Myocyte (in vitro differentiated cells): ENCODE results near the gene DESI1. TPM values are rescaled to one million over a fixed set of nuclear protein-coding genes. Genes with fewer than 3 reads are reported as not detected.
"Not testable (repeated sequence)": the region's sequence is repeated elsewhere in the genome, so short reads cannot be mapped to it uniquely, and the experiment has no call there.

Source experiments
- DNase-seq: peaks from one replicate; pipeline ENCODE4 v3.0.0-alpha.2; 2012; ENCODE audit warnings: low read depth
- polyA plus RNA-seq: library from polyadenylated mRNA; unstranded; fragments of >200 nt; gene quantifications from one replicate; pipeline ENCODE4 v1.2.1, GENCODE V29; 2012; ENCODE audit warnings: missing spikeins
- total RNA-seq: library from RNA; depleted of rRNA; stranded (reverse); fragments of >200 nt; gene quantifications from 2 replicates; pipeline ENCODE4 v1.2.3, GENCODE V29; 2014

The DESI1 gene
- 20.2 and 22.4 TPM in 2 replicates for total RNA-seq
- polyA plus RNA-seq: 25.8 TPM

- DNase-seq: no peak
Observed at GRCh38 chr22:41620589-41621098, at the start of gene DESI1. DESI1 (minus strand) TSS chr22:41621043; CDS start chr22:41620839, 204 bp downstream.

- no peak for DNase-seq
Observed at GRCh38 chr22:41668971-41669911, 48.4 kb upstream of the DESI1 start.

DNA sequence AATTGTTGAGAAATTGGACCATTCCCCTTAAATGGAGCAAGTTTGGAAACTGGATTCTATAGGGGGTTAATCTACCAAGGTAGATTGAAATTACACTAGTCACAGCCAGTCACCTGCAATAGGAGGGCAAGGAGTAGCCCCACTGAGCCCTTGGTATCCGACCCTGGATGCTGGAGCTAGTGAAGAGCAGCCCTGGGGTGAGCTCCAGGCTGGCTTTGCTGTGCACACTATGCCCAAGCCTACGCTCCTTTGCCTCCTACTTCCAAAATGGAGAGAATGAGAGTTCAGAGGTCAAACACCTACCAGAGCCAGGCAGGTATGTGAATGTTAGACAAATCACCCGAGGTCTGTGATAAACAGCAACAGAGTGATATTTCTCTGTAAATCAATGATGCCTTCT is 44.1 kb upstream of the DESI1 start:
- no peak for DNase-seq

DNA sequence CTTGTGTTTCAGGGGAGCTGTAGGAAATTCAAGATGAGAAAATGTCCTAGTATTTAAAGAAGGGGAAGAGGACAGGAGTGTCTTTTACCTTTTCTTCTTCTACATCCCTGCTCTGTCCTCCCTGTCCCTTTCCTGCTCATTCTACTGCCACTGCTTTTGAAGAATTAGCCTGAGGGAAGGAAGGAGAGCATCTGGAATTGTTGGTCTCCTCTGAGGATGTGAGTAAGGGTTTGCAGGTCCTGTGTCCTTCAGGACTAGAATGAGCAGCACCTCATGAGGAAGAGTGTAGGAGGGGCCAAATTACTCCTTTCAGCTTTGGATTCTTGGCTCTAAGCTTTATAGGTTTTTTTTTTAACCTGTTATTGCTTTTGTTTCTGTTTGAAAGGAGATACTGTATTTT is 43.6 kb upstream of the DESI1 start:
- DNase-seq: no peak

GRCh38 chr22:41663594-41663993 is 42.8 kb upstream of the DESI1 start:
- not testable (repeated sequence) for DNase-seq

DNA sequence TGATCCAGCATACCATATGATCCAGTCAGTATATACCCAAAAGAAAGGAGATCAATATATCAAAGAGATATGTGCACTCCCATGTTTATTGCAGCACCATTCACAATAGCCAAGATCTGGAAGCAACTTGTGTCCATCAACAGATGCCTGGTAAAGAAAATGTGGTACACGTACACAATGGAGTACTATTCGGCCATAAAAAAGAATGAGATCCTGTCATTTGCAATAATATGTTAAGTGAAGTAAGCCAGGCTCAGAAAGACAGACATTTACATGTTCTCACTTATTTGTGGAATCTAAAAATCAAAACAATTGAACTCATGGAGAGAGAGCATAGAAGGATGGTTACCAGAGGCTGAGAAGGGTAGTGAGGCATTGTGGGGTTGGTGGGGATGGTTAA is 40.9 kb upstream of the DESI1 start:
- no peak for DNase-seq

DNA sequence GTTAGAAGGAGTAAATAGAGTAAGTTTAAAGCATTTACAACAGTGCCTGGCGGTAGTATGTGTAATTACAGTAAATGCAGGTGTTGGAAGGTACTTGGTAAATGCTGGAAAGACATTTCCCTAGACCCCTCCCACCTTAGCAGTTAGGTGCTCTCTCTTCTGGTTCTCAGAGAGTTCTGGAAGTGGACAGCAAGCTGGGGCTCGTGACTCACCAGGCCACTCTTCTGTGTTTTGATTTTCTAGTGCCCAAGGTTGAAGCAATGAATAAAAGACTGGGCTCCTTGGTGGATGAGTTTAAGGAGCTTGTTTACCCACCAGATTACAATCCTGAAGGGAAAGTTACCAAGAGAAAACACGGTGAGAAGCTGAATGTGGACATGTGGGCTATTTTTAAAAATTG is 40.2 kb upstream of the DESI1 start:
- no peak for DNase-seq

DNA sequence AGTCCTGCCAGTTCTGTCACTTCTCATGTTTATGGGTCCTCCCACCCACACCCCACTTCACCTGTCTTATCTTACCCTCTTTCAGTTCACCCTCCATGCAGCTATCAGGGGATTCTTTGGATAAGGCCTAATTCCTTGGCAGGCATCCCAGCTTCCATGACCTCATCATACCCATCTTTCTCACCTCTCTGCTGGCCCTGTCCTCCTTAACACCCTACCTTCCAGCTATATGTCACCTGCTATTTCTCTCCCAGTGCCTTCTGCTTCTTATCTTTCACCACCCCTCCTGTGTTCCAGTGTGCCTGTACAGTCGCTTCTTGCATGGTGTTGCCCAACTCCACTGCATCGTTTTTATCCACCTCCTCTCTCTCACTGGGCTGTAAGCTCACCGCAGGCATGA is 39.6 kb upstream of the DESI1 start:
- DNase-seq: no peak

GRCh38 chr22:41659941-41660340 is 39.1 kb upstream of the DESI1 start:
- no peak for DNase-seq

- DNase-seq: no peak
Observed at GRCh38 chr22:41658869-41659268, 38.0 kb upstream of the DESI1 start.

DNA sequence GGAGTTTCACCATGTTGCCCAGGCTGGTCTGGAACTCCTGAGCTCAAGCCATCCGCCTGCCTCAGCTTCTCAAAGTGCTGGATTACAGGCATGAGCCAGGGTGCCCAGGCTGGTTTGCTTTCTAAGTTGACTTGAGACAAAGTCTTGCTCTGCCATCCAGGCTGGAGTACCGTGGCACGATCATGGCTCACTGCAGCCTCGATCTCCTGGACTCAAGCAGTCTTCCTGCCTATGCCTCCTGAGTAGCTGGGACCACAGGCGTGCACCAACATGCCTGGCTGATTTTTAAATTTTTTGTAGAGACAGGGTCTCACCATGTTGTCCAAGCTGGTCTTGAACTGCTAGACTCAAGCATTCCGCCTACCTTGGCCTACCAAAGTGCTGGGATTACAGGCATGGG is 36.9 kb upstream of the DESI1 start:
- DNase-seq: no peak

DNA sequence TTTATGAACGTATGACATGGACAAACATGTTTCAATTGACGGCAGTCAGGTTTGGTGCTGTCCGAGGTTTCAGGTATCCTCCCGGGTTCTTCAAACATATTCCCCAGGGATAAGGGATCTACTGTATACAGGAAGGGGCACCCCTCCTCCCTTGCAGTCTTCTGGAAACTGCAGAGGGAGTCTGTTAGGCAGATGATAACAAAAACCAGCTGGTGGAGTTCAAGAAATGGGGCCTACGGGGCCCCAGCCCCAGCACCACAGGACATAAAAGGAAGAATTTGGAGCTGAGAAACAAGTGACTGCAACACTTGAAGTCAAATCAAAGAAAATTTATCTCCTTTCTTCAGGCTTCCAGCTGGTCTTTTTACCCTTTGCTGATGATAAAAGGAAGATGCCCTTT is 35.7 kb upstream of the DESI1 start:
- no peak for DNase-seq

GRCh38 chr22:41654322-41654721 is 33.5 kb upstream of the DESI1 start:
- no peak for DNase-seq

DNA sequence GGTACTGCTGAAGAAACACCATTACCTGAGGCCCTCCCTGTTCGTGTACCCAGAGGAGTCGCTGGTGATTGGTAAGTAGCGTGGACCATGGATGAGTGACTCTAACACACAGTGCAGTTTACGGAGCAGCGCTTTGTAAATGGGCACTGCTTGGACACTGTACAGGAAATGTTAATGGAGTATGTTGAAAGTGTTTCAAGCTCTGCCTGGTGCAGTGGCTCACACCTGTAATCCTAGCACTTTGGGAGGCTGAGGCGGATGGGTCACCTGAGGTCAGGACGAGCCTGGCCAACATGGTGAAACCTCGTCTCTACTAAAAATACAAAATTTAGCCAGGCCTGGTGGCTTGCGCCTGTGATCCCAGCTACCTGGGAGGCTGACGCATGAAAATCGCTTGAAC is 30.0 kb upstream of the DESI1 start:
- no peak for DNase-seq

GRCh38 chr22:41650229-41650628 is 29.4 kb upstream of the DESI1 start:
- DNase-seq: no peak

DNA sequence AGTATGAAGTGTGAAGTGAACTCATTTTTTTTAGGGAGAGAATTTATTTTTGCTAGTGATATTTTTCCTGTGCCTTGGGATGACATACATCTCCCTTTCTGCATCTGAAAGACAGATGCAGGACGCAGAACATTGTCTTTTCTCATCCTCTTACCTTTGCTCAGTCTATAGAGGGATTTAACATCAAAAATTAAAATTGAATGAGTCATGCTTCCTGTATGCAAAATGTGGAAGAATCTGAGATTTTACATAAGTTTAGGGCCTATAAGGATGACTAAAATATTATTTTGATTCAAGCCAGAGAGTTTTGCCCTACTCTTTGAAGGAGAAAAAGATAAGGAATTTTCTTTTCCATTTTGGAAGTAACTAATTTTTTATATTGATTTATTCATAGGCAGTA is 27.6 kb upstream of the DESI1 start:
- no peak for DNase-seq

- no peak for DNase-seq
Observed at GRCh38 chr22:41647771-41648170, 26.9 kb upstream of the DESI1 start.

GRCh38 chr22:41642331-41643110 is 21.7 kb upstream of the DESI1 start:
- DNase-seq: no peak

GRCh38 chr22:41641854-41642253 is 21.0 kb upstream of the DESI1 start:
- no peak for DNase-seq

DNA sequence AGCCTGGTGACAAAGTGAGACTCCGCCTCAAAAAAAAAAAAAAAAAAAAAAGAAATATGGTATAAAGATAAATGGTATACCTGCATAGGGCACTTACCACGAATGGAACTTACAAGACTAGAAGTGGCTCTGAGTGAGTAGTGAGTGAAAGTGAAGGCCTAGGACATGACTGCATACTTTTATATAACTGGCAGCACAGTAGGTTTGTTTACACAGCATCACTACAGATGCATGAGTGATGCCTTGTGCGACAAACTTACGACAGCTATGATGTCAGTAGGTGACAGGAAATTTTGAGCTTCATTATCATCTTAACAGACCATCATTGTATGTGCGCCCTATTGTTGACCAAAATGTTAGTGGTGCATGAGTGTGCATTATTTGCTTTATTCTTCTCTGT is 17.9 kb upstream of the DESI1 start:
- DNase-seq: no peak

DNA sequence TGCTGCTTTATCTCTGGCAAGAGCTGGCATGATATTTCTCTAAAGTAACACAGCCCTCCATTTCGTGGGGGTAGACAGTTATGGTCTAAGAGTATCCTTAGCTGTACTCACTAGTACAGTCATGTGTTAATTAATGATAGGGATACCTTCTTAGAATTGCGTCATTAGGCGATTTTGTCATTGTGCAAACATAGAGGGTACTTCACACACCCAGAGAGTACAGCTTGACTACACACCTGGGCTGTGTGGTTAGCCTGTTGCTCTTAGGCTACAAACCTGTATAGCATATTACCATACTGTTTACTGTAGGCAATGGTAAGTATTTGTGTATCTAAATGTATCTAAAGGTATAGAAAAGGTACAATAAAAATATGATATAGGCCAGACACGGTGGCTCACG is 17.3 kb upstream of the DESI1 start:
- DNase-seq: no peak

DNA sequence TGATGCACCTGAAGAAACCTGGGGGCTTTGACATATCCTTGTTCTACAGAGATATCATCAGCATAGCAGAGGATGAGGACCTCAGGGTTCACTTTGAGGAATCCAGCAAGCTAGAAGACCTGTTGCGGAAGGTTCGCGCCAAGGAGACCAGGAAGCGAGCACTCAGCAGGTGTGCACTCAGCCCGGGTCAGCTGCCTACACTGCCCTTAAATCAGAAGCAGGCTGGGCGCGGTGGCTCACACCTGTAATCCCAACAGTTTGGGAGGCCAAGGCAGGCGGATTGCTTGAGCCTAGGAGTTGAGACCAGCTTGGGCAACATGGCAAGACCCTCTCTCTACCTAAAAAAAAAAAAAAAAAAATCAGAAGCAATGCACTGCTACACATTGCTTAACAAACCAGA is 16.8 kb upstream of the DESI1 start:
- DNase-seq: not testable (repeated sequence)
